Astrocyte (in vitro differentiated cells and primary cell): ENCODE measurements around the gene IRX1.

Experiments used
- CTCF ChIP-seq: IDR thresholded peaks from 2 replicates; pipeline ENCODE4 v1.5.1; 2011; ENCODE audit warnings: low read depth, mild to moderate bottlenecking, inconsistent platforms, low read length, moderate library complexity; ENCODE audit not compliant: insufficient read depth
- EZH2 ChIP-seq: IDR thresholded peaks from 2 replicates; pipeline ENCODE4 v1.6.1; 2012; ENCODE audit warnings: mild to moderate bottlenecking, low read length, inconsistent platforms; ENCODE audit not compliant: insufficient read depth

DNA sequence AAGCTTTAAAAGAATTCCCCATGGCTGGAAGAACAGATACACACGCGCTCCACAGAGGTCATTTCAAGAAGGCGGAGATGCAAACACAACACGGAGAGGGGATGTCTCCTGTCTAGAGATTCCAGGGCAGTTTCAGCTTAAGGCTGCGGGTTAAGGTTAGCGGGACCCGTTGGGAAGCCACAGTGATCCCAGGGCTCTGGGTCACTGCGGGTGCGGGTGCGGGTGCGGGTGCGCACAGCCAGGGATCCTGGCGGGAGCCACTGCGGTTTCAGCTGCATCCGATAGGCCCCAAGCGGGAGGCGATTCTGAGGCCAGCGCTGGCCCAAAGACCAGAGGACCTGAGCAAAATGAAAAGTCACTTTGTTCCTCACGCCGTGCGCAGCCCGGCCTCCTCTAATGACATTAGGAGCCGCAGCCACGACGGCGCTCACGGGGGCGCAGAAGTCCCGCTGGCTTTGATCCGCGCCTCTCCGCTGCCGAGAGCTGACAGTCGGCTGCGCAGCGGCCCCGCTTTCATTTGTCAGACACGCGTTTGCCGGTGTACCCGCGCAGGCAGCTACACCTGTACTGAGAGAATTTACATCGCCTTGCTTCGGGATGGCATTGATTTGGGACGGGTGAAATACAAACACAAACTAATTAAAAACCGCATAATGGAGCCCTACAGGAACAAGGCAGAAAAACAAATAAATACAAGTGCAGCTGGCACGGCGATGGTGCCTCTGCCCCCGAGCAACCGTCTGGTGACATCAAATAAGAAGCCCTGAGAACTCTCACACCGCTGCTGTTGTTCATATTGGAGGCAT, 5.3 kb upstream of the IRX1 start:
- TF ChIP-seq CTCF (no peak), EZH2 (peak; percentile 84)
